ENCODE data around the gene TENT5C.

Gene TENT5C

DNA sequence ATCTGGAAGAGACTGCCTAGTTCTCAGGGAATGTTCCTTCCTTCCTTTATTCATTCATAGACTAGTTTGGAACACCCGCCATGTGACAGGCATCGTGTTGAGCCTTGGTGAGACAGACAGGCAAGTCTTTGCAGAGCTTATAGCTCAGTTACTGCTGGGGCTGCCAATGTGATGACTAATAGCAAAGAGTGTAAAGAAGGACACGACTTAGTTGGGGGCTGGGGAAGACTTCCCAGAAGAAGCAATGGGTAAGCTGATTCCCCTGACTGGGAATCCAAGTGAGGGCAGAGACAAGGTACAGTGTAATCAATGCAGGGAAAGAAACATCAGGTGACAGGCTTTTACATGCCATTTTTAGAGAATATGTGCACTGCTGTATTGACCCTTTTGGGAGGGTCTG, 51.2 kb downstream of the TENT5C start:
- Histone ChIP-seq H3K27ac (no peak overlapping the region), H3K4me3 (no peak overlapping the region), H3K9me3 (no peaks in the 10 kb centered on the region), H3K4me1 (peaks cover 0 to 17% (median 3%) of the 10 kb centered on the region in 4 donors), H3K36me3 (no peaks in the 10 kb centered on the region), H3K27me3 (no peaks in the 10 kb centered on the region)
- DNase-seq: no peak
- intact Hi-C loops (cut with DNase I; ENCODE audit: low total_unique reads): no loop called here
- TF ChIP-seq CTCF (IDR thresholded peaks at IDR 0.05): no peak

GRCh38 chr1:117657949-117658660, 52.3 kb downstream of the TENT5C start:
- Histone ChIP-seq H3K4me1 (peaks cover 0 to 17% (median 3%) of the 10 kb centered on the region in 4 donors), H3K9me3 (peaks cover 0 to 3% (median 0%) of the 10 kb centered on the region in 3 donors), H3K36me3 (no peaks in the 10 kb centered on the region), H3K27me3 (no peaks in the 10 kb centered on the region), H3K27ac (no peak overlapping the region), H3K4me3 (no peak overlapping the region)
- intact Hi-C loops (cut with DNase I; ENCODE audit: low total_unique reads): no loop called here
- no peak for TF ChIP-seq CTCF (IDR thresholded peaks at IDR 0.05)
- no peak for DNase-seq

GRCh38 chr1:117658676-117659075, 52.8 kb downstream of the TENT5C start:
- no peak for DNase-seq
- Histone ChIP-seq H3K27me3 (no peaks in the 10 kb centered on the region), H3K27ac (no peak overlapping the region), H3K4me1 (peaks cover 0 to 17% (median 3%) of the 10 kb centered on the region in 4 donors), H3K36me3 (no peaks in the 10 kb centered on the region), H3K9me3 (peaks cover 0 to 3% (median 0%) of the 10 kb centered on the region in 3 donors), H3K4me3 (no peak overlapping the region)
- TF ChIP-seq CTCF (IDR thresholded peaks at IDR 0.05): no peak
- intact Hi-C loops (cut with DNase I; ENCODE audit: low total_unique reads): no loop called here

- Histone ChIP-seq H3K27ac (no peak overlapping the region), H3K4me1 (peaks cover 0 to 17% (median 3%) of the 10 kb centered on the region in 4 donors), H3K27me3 (no peaks in the 10 kb centered on the region), H3K9me3 (peaks cover 0 to 3% (median 0%) of the 10 kb centered on the region in 3 donors), H3K36me3 (no peaks in the 10 kb centered on the region), H3K4me3 (no peak overlapping the region)
- intact Hi-C loops (cut with DNase I; ENCODE audit: low total_unique reads): no loop called here
- no peak for DNase-seq
- TF ChIP-seq CTCF (IDR thresholded peaks at IDR 0.05): no peak
These were observed 53.9 kb downstream of the TENT5C start for GRCh38 chr1:117659550-117660270.

DNA sequence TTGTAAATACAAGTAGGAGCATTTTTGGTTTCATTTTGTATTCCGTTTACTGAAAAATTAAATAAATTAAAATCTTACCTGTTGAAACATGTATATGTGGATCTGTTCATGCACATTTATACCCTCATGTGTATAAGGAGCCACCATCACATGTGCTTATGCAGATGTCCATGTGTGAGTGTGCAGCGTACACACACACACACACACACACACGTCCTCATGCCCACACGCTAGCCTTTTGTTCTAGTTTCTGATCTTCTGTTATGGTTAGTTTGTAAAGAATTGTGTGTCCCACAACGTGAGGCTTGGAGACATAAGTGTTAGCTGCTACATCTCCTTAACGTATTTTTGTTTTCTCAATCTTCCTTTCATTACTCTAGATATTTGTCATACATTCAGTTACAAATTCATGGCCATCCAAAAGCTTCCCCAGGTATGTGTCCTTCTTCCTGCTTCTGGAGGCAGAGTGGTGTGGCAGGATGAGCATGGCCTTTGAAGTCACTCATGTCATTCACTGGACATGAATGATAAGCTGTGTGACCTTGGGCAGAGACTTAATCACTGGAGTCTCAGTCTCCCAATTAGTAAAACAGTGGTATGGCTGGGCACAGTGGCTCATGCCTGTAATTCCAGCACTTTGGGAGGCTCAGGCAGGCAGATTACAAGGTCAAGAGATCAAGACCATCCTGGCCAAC, 54.6 kb downstream of the TENT5C start:
- no peak for TF ChIP-seq CTCF (IDR thresholded peaks at IDR 0.05)
- Histone ChIP-seq H3K4me3 (no peak overlapping the region), H3K36me3 (no peaks in the 10 kb centered on the region), H3K27me3 (no peaks in the 10 kb centered on the region), H3K9me3 (peaks cover 0 to 3% (median 0%) of the 10 kb centered on the region in 3 donors), H3K4me1 (peaks cover 0 to 17% (median 3%) of the 10 kb centered on the region in 4 donors), H3K27ac (no peak overlapping the region)
- intact Hi-C loops (cut with DNase I; ENCODE audit: low total_unique reads): no loop called here
- DNase-seq: no peak

All from tibial artery (tissue), 4 donors.